Gastroesophageal sphincter (tissue), 3 donors: Measurements from ENCODE around the gene HOXA11.

Experiments used
- CTCF ChIP-seq, 4 experiments: fragments of 200-600 bp in 2 of 4; fragments of 450-650 bp in 2 of 4; sonication (generic) in 1 of 4; IDR thresholded peaks; one replicate each; pipeline ENCODE4 v1.5.1; 2017 to 2019; ENCODE audit warnings: antibody characterized with exemption in 4 of 4, mild to moderate bottlenecking in 2 of 4, moderate library complexity in 2 of 4
- EP300 ChIP-seq: sonication (generic); formaldehyde crosslinking; IDR thresholded peaks from one replicate; pipeline ENCODE4 v1.6.1; 2017; ENCODE audit warnings: antibody characterized with exemption, mild to moderate bottlenecking

- TF ChIP-seq EP300: no peak
- no peak for TF ChIP-seq CTCF (IDR thresholded peaks at IDR 0.05)
These were observed 14.4 kb downstream of the HOXA11 start for GRCh38 chr7:27170426-27171324.
